Liver (tissue), 9 donors: ENCODE data around the gene TNNI3K. TPM values are rescaled to one million over a fixed set of nuclear protein-coding genes. Genes with fewer than 3 reads are reported as not detected.

Source experiments
- DNase-seq: peaks from one replicate; pipeline ENCODE4 v3.0.0-alpha.2; 2017; ENCODE audit warnings: low spot score
- H3K27ac ChIP-seq, 2 donors: one replicate each; pipeline ENCODE4 v1.7.0; 2013; ENCODE audit warnings: inconsistent platforms in 2 of 2, low read length in 2 of 2, control low read depth in 1 of 2, low read depth in 1 of 2, mild to moderate bottlenecking in 1 of 2
- H3K27me3 ChIP-seq, 4 donors: one replicate each; pipeline versions ENCODE4 v1.6.1 to v1.7.0; 2013; ENCODE audit warnings: low read length in 3 of 4, inconsistent platforms in 1 of 4, mild to moderate bottlenecking in 1 of 4, moderate library complexity in 1 of 4; ENCODE audit not compliant: control insufficient read depth in 4 of 4, insufficient read depth in 4 of 4
- H3K36me3 ChIP-seq, 4 donors: one replicate each; pipeline versions ENCODE4 v1.6.1 to v1.7.0; 2013; ENCODE audit warnings: low read length in 3 of 4, mild to moderate bottlenecking in 3 of 4, low read depth in 1 of 4, moderate library complexity in 1 of 4; ENCODE audit not compliant: control insufficient read depth in 4 of 4, insufficient read depth in 3 of 4
- H3K4me1 ChIP-seq, 4 donors: one replicate each; pipeline versions ENCODE4 v1.6.1 to v1.7.0; 2013; ENCODE audit warnings: low read length in 3 of 4, mild to moderate bottlenecking in 3 of 4, moderate library complexity in 1 of 4; ENCODE audit not compliant: control insufficient read depth in 4 of 4, insufficient read depth in 4 of 4
- H3K4me3 ChIP-seq, 3 donors: one replicate each; pipeline versions ENCODE4 v1.6.1 to v1.7.0; 2013; ENCODE audit warnings: low read length in 3 of 3, control low read depth in 1 of 3, low read depth in 1 of 3, mild to moderate bottlenecking in 1 of 3
- H3K9ac ChIP-seq, 2 donors: one replicate each; pipeline ENCODE4 v1.7.0; 2013; ENCODE audit warnings: low read length in 2 of 2, mild to moderate bottlenecking in 2 of 2, moderate library complexity in 2 of 2, control low read depth in 1 of 2, low read depth in 1 of 2
- H3K9me3 ChIP-seq, 4 donors: one replicate each; pipeline versions ENCODE4 v1.6.1 to v1.7.0; 2013; ENCODE audit warnings: low read length in 3 of 4; ENCODE audit not compliant: control insufficient read depth in 4 of 4
- ATF3 ChIP-seq: IDR thresholded peaks from 2 replicates; pipeline ENCODE4 v1.6.1; 2016; ENCODE audit warnings: antibody characterized with exemption
- CTCF ChIP-seq: fragments of 150-350 bp; IDR thresholded peaks from 2 replicates; pipeline ENCODE4 v1.5.1; 2017; ENCODE audit warnings: improper control_type of control experiment, low read depth, low read length; ENCODE audit not compliant: missing input control
- EGR1 ChIP-seq, 2 donors: IDR thresholded peaks; 2 replicates each; pipeline ENCODE4 v1.6.1; 2016 to 2018; ENCODE audit warnings: antibody characterized with exemption in 2 of 2, low read depth in 2 of 2
- FOXA1 ChIP-seq: IDR thresholded peaks from 2 replicates; pipeline ENCODE4 v1.6.1; 2016; ENCODE audit warnings: antibody characterized with exemption
- FOXA2 ChIP-seq: IDR thresholded peaks from 2 replicates; pipeline ENCODE4 v1.6.1; 2016; ENCODE audit warnings: antibody characterized with exemption
- GABPA ChIP-seq, 2 donors: IDR thresholded peaks in 1 of 2; conservative IDR thresholded peaks in 1 of 2; 2 replicates each; pipeline ENCODE4 v1.6.1; 2016; ENCODE audit warnings: antibody characterized with exemption in 2 of 2, mild to moderate bottlenecking in 1 of 2, moderate library complexity in 1 of 2
- HNF4A ChIP-seq, 2 donors: conservative IDR thresholded peaks; 2 replicates each; pipeline ENCODE4 v1.6.1; 2016; ENCODE audit warnings: antibody characterized with exemption in 2 of 2, mild to moderate bottlenecking in 2 of 2
- HNF4G ChIP-seq: IDR thresholded peaks from 2 replicates; pipeline ENCODE4 v1.6.1; 2016; ENCODE audit warnings: antibody characterized with exemption
- JUND ChIP-seq, 2 donors: IDR thresholded peaks; 2 replicates each; pipeline ENCODE4 v1.6.1; 2016; ENCODE audit warnings: antibody characterized with exemption in 2 of 2
- MAX ChIP-seq: IDR thresholded peaks from 2 replicates; pipeline ENCODE4 v1.6.1; 2016; ENCODE audit warnings: antibody characterized with exemption
- NR2F2 ChIP-seq: IDR thresholded peaks from 2 replicates; pipeline ENCODE4 v1.6.1; 2016; ENCODE audit warnings: antibody characterized with exemption
- RAD21 ChIP-seq, 2 donors: IDR thresholded peaks; 2 replicates each; pipeline ENCODE4 v1.6.1; 2016; ENCODE audit warnings: antibody characterized with exemption in 2 of 2, mild to moderate bottlenecking in 2 of 2
- REST ChIP-seq: IDR thresholded peaks from 2 replicates; pipeline ENCODE4 v1.6.1; 2016; ENCODE audit warnings: antibody characterized with exemption, mild to moderate bottlenecking
- RXRA ChIP-seq, 2 donors: IDR thresholded peaks; 2 replicates each; pipeline ENCODE4 v1.6.1; 2017 to 2018; ENCODE audit warnings: antibody characterized with exemption in 2 of 2, mild to moderate bottlenecking in 1 of 2
- SP1 ChIP-seq: IDR thresholded peaks from 2 replicates; pipeline ENCODE4 v1.6.1; 2018; ENCODE audit warnings: antibody characterized with exemption, mild to moderate bottlenecking
- TAF1 ChIP-seq: conservative IDR thresholded peaks from 2 replicates; pipeline ENCODE4 v1.6.1; 2016; ENCODE audit warnings: antibody characterized with exemption, mild to moderate bottlenecking
- YY1 ChIP-seq: IDR thresholded peaks from 2 replicates; pipeline ENCODE4 v1.6.1; 2016; ENCODE audit warnings: antibody characterized with exemption, mild to moderate bottlenecking
- ZBTB33 ChIP-seq: IDR thresholded peaks from 2 replicates; pipeline ENCODE4 v1.6.1; 2016; ENCODE audit warnings: antibody characterized with exemption
- WGBS: extraction: QIAGEN DNeasy Blood & Tissue Kit; methylation state at CpG from one replicate; pipeline ENCODE4 v1.1.7; 2013; 5-methylcytosine and 5-hydroxymethylcytosine counted together
- polyA plus RNA-seq, 2 donors: library from polyadenylated mRNA; stranded (reverse) in 1 of 2; unstranded in 1 of 2; fragments of 200-250 nt in 1 of 2; fragments of >200 nt in 1 of 2; fragmentation: Nextera tagmentation in 1 of 2; extraction: Ambion mirVana in 1 of 2; gene quantifications; one replicate each; pipeline versions ENCODE4 v1.2.1 to v1.2.3, GENCODE V29; 2013 to 2015
- total RNA-seq, 2 donors: library from RNA; depleted of rRNA; stranded (reverse); fragments of >200 nt; gene quantifications; one replicate each; pipeline ENCODE4 v1.2.3, GENCODE V29; 2014
- donor health status: healthy.
- donor health status: healthy.
- donor health status: healthy.
- donor health status: healthy.
- donor health status: healthy.

Gene TNNI3K
- total and polyA plus RNA-seq, 4 donors = 0.09 to 0.10 TPM; not detected in 2

GRCh38 chr1:74419611-74420010 lies 184.4 kb downstream of the TNNI3K start:
- H3K36me3 ChIP-seq = no peaks in the 10 kb centered on the region
- TF ChIP-seq JUND (IDR thresholded peaks at IDR 0.05) = no peak
- no peak for TF ChIP-seq YY1
- H3K4me1 ChIP-seq = no peaks in the 10 kb centered on the region

GRCh38 chr1:74420467-74420866 lies 185.3 kb downstream of the TNNI3K start:
- Histone ChIP-seq H3K4me3 (no peak overlapping the region), H3K27ac (no peak overlapping the region), H3K27me3 (no peaks in the 10 kb centered on the region), H3K9me3 (no peaks in the 10 kb centered on the region), H3K36me3 (no peaks in the 10 kb centered on the region), H3K4me1 (no peaks in the 10 kb centered on the region), H3K9ac (no peak overlapping the region)
- no peak for TF ChIP-seq NR2F2
- no peak for TF ChIP-seq YY1
- no peak for TF ChIP-seq GABPA (IDR thresholded peaks at IDR 0.05 in 1 of 2, conservative IDR thresholded peaks at IDR 0.05 in 1 of 2)
- TF ChIP-seq MAX = no peak
- no peak for TF ChIP-seq RXRA (IDR thresholded peaks at IDR 0.05)
- TF ChIP-seq EGR1 (IDR thresholded peaks at IDR 0.05; ENCODE audit: low read depth in 2 of 2) = no peak
- no peak for TF ChIP-seq REST
- no peak for TF ChIP-seq FOXA2
- TF ChIP-seq ZBTB33 = no peak
- TF ChIP-seq HNF4A (conservative IDR thresholded peaks at IDR 0.05) = no peak
- no peak for TF ChIP-seq SP1
- no peak for TF ChIP-seq JUND (IDR thresholded peaks at IDR 0.05)
- no peak for TF ChIP-seq HNF4G
- TF ChIP-seq FOXA1 = no peak
- TF ChIP-seq RAD21 (IDR thresholded peaks at IDR 0.05) = no peak
- TF ChIP-seq CTCF = no peak
- TF ChIP-seq TAF1 = no peak
- TF ChIP-seq ATF3 = no peak
- 70% methylated on average over 2 of the region's 2 CpGs for WGBS
- no peak for DNase-seq

More at GRCh38 chr1:74419611-74420010, 184.4 kb downstream of the TNNI3K start:
- no peak for DNase-seq
- H3K27me3 ChIP-seq = no peaks in the 10 kb centered on the region
- H3K4me3 ChIP-seq = no peak overlapping the region
- H3K9me3 ChIP-seq = no peaks in the 10 kb centered on the region
- H3K27ac ChIP-seq = no peak overlapping the region
- H3K9ac ChIP-seq = no peak overlapping the region
